DOHH2 (cell line): ENCODE results near the gene TBX4.

Experiments
- H3F3A ChIP-seq: fragments of 200-600 bp; sonication (generic), shearing (Covaris generic); 2 replicates; pipeline ENCODE4 v1.6.0; 2016; ENCODE audit warnings: antibody characterized with exemption, mild to moderate bottlenecking; ENCODE audit not compliant: control insufficient read depth, insufficient read depth
- H3K27ac ChIP-seq: fragments of 200-600 bp; sonication (generic); 2 replicates; pipeline ENCODE4 v1.5.1; 2014; ENCODE audit warnings: low read depth, mild to moderate bottlenecking, low read length, moderate library complexity
- H3K27me3 ChIP-seq: fragments of 200-600 bp; sonication (generic); 2 replicates; pipeline ENCODE4 v1.6.1; 2014; ENCODE audit warnings: mild to moderate bottlenecking, low read length, mixed read lengths; ENCODE audit not compliant: control insufficient read depth
- H3K36me3 ChIP-seq: fragments of 200-600 bp; sonication (generic); 2 replicates; pipeline ENCODE4 v1.6.1; 2014; ENCODE audit warnings: mild to moderate bottlenecking, low read length, moderate library complexity, mixed read lengths; ENCODE audit not compliant: control insufficient read depth
- H3K4me1 ChIP-seq: fragments of 200-600 bp; sonication (generic); 2 replicates; pipeline ENCODE4 v1.6.1; 2014; ENCODE audit warnings: mild to moderate bottlenecking, low read length, mixed read lengths; ENCODE audit not compliant: control insufficient read depth
- H3K4me2 ChIP-seq: fragments of 200-600 bp; sonication (generic); 2 replicates; pipeline ENCODE4 v1.6.0; 2014; ENCODE audit warnings: mild to moderate bottlenecking, low read length, moderate library complexity
- H3K4me3 ChIP-seq: fragments of 200-600 bp; sonication (generic); 2 replicates; pipeline ENCODE4 v1.5.1; 2014; ENCODE audit warnings: mild to moderate bottlenecking, low read length, mixed read lengths
- H3K79me2 ChIP-seq: fragments of 200-600 bp; sonication (generic); 2 replicates; pipeline ENCODE4 v1.6.1; 2014; ENCODE audit warnings: mild to moderate bottlenecking, low read length, mixed read lengths; ENCODE audit not compliant: control insufficient read depth
- H3K9me2 ChIP-seq: fragments of 200-600 bp; sonication (generic); replicated peaks from 2 replicates; pipeline ENCODE4 v1.6.1; 2014; ENCODE audit warnings: mild to moderate bottlenecking, low read length, mixed read lengths; ENCODE audit not compliant: control insufficient read depth
- H3K9me3 ChIP-seq: fragments of 200-600 bp; sonication (generic); 2 replicates; pipeline ENCODE4 v1.6.1; 2014; ENCODE audit warnings: antibody characterized with exemption, low read length, mixed read lengths; ENCODE audit not compliant: control insufficient read depth, insufficient read depth
- H4K20me1 ChIP-seq: fragments of 200-600 bp; sonication (generic); 2 replicates; pipeline ENCODE4 v1.6.0; 2014; ENCODE audit warnings: low read depth, mild to moderate bottlenecking, antibody characterized with exemption, low read length, moderate library complexity; ENCODE audit not compliant: control insufficient read depth, insufficient read depth
- EZH2phosphoT487 ChIP-seq: fragments of 200-600 bp; sonication (generic); IDR thresholded peaks from 2 replicates; pipeline ENCODE4 v1.6.1; 2017; ENCODE audit warnings: borderline replicate concordance, mild to moderate bottlenecking, antibody characterized with exemption, low read length, moderate library complexity, mixed read lengths
- TF ChIP-seq, protein P1 (sequence below): fragments of 200-600 bp; sonication (generic); IDR thresholded peaks from one replicate; pipeline ENCODE4 v1.5.1; 2014; ENCODE audit warnings: antibody characterized with exemption, mild to moderate bottlenecking, low read depth, low read length; ENCODE audit not compliant: poor library complexity, severe bottlenecking

TBX4 gene

DNA sequence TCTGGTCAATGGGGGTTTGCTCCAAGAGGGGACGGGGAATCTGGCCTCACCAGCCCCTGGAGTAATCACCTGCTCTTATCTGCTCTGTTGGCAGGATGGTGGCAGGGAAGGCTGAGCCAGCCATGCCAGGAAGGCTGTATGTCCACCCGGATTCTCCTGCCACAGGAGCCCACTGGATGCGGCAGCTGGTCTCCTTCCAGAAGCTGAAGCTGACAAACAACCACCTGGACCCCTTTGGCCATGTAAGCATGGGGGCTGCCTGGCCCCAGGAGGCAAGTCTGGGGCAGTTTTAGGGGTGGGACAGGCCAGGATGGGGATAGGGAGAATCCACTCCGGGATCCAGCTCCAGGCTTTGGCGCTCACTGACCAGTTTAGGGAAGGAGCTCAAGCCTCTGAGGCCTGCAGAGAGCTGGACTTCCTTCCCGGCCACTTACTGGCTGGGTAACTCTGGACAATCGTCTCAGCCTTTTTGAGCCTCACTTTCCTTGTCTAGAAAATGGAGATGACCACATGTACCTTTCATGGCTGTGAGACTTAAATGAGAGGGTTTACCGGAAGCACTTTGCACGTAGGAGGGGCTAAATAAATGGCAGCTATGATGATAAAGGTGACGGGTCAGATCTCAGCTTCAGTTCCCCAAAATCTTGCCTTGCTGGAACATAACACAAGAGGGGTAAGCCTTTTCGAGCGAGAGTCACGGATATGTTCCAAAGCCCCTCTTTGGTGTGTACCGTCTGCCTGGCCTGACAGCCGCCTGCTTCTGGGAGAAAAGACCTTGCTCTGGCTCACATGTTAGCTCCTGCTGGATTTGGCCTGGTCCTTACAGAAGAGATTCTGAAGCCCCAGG lies 15.4 kb downstream of the TBX4 start:
- Histone ChIP-seq H3K79me2 (no peaks in the 10 kb centered on the region), H3K9me3 (no peaks in the 10 kb centered on the region), H3K4me3 (no peak overlapping the region), H3K4me2 (peak overlapping the region; percentile 12; the same call in 1 of the 2 replicates), H3K27ac (no peak overlapping the region), H3F3A (no peaks in the 10 kb centered on the region), H3K9me2 (no peaks in the 10 kb centered on the region), H3K27me3 (peaks cover 7% of the 10 kb centered on the region), H4K20me1 (no peaks in the 10 kb centered on the region), H3K4me1 (peaks cover 6% of the 10 kb centered on the region; the same call in 1 of the 2 replicates), H3K36me3 (no peaks in the 10 kb centered on the region)
- TF ChIP-seq, protein P1, sequence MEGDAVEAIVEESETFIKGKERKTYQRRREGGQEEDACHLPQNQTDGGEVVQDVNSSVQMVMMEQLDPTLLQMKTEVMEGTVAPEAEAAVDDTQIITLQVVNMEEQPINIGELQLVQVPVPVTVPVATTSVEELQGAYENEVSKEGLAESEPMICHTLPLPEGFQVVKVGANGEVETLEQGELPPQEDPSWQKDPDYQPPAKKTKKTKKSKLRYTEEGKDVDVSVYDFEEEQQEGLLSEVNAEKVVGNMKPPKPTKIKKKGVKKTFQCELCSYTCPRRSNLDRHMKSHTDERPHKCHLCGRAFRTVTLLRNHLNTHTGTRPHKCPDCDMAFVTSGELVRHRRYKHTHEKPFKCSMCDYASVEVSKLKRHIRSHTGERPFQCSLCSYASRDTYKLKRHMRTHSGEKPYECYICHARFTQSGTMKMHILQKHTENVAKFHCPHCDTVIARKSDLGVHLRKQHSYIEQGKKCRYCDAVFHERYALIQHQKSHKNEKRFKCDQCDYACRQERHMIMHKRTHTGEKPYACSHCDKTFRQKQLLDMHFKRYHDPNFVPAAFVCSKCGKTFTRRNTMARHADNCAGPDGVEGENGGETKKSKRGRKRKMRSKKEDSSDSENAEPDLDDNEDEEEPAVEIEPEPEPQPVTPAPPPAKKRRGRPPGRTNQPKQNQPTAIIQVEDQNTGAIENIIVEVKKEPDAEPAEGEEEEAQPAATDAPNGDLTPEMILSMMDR: no peak
- TF ChIP-seq EZH2phosphoT487: no peak

DNA sequence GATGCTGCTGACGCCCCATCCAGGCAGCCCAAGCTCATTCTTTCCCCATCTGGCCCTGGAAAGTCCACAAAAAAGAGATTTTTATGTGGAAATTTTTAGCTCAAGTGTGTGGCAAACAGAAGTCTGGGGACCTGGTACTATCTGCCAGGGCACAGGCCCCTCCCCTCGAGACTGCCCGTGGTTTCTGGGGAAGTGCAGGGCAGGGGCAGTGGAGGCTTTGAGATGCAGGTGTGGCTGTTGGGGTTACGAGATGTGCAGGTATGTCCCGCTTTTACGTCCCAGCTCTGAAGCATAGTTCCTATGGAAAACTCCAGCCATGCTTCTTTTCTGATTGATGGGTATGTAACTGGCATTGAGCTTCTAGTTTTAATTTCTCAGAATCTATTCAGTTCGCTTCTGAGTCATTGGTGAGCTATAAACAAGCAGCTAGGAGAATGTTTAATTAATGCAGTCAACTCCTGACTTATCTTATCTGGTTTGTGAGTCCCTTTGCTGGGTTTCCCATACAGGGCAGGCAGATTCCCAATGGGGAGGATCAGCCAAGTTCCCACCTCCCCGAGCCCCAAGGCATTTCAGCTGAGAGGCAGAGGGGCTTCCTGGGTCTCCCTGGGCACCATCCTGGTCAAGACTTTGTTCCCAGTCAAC lies 16.2 kb downstream of the TBX4 start:
- Histone ChIP-seq H3K4me3 (no peak overlapping the region), H4K20me1 (no peaks in the 10 kb centered on the region), H3K9me3 (no peaks in the 10 kb centered on the region), H3K9me2 (no peaks in the 10 kb centered on the region), H3K27me3 (no peaks in the 10 kb centered on the region), H3K4me2 (no peak overlapping the region), H3F3A (no peaks in the 10 kb centered on the region), H3K79me2 (no peaks in the 10 kb centered on the region), H3K4me1 (peaks cover 6% of the 10 kb centered on the region; the same call in 1 of the 2 replicates), H3K27ac (no peak overlapping the region), H3K36me3 (no peaks in the 10 kb centered on the region)
- TF ChIP-seq, protein P1: no peak
- no peak for TF ChIP-seq EZH2phosphoT487

- H3K4me2 ChIP-seq: no peak overlapping the region
- H3K9me2 ChIP-seq: no peaks in the 10 kb centered on the region
- no peak for TF ChIP-seq EZH2phosphoT487
- TF ChIP-seq, protein P1: no peak
- no peaks in the 10 kb centered on the region for H3K9me3 ChIP-seq
- no peaks in the 10 kb centered on the region for H3F3A ChIP-seq
- H3K27me3 ChIP-seq: no peaks in the 10 kb centered on the region
- no peaks in the 10 kb centered on the region for H4K20me1 ChIP-seq
- H3K36me3 ChIP-seq: no peaks in the 10 kb centered on the region
- H3K27ac ChIP-seq: no peak overlapping the region
- H3K4me1 ChIP-seq: peaks cover 6% of the 10 kb centered on the region; the same call in 1 of the 2 replicates
- H3K79me2 ChIP-seq: no peaks in the 10 kb centered on the region
- no peak overlapping the region for H3K4me3 ChIP-seq
Observed at GRCh38 chr17:61469474-61469873, 17.3 kb downstream of the TBX4 start.
